Mononuclear cell (primary cell): Measurements from ENCODE around the gene DCTN2. TPM values are rescaled to one million over a fixed set of nuclear protein-coding genes. Genes with fewer than 3 reads are reported as not detected.

ENCODE experiments used
- H3K27me3 ChIP-seq: 2 replicates; pipeline ENCODE4 v1.6.0; 2011; ENCODE audit warnings: low read length, control low read depth; ENCODE audit not compliant: insufficient read depth
- H3K4me1 ChIP-seq: 2 replicates; pipeline ENCODE4 v1.5.1; 2011; ENCODE audit warnings: mild to moderate bottlenecking, low read length, control low read depth; ENCODE audit not compliant: insufficient read depth
- H3K4me3 ChIP-seq: 2 replicates; pipeline ENCODE4 v1.5.1; 2011; ENCODE audit warnings: mild to moderate bottlenecking, low read length, moderate library complexity
- H3K9me3 ChIP-seq: 2 replicates; pipeline ENCODE4 v1.5.1; 2011; ENCODE audit warnings: low read depth, mild to moderate bottlenecking, control low read depth, low read length
- total RNA-seq: library from RNA; depleted of rRNA; stranded (reverse); fragments of >200 nt; gene quantifications from one replicate; pipeline ENCODE4 v1.2.3, GENCODE V29; 2012

The DCTN2 gene
- total RNA-seq, 1 donor, result 52.2 TPM

DNA sequence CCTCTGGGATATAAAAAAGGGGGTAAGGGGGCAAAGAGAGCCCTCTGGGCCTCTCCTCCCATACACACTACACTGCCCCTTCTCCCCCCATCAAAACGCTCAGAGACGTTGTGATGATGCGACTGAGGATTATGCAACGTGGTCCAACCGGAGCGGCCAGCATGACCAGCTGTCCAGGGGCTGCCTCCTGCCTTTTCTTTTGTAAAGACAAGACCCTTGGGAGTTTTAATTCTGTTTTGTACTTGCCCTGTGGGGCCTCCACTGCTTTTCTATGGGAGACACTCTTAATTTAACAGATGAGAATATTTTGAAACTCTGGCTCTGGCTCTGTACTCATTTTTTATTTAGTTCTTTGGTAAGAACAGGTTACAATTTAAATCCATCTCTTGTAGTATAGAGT is 17.2 kb downstream of the DCTN2 start:
- Histone ChIP-seq H3K9me3 (no peaks in the 10 kb centered on the region), H3K4me3 (no peak overlapping the region), H3K4me1 (no peaks in the 10 kb centered on the region), H3K27me3 (no peaks in the 10 kb centered on the region)

DNA sequence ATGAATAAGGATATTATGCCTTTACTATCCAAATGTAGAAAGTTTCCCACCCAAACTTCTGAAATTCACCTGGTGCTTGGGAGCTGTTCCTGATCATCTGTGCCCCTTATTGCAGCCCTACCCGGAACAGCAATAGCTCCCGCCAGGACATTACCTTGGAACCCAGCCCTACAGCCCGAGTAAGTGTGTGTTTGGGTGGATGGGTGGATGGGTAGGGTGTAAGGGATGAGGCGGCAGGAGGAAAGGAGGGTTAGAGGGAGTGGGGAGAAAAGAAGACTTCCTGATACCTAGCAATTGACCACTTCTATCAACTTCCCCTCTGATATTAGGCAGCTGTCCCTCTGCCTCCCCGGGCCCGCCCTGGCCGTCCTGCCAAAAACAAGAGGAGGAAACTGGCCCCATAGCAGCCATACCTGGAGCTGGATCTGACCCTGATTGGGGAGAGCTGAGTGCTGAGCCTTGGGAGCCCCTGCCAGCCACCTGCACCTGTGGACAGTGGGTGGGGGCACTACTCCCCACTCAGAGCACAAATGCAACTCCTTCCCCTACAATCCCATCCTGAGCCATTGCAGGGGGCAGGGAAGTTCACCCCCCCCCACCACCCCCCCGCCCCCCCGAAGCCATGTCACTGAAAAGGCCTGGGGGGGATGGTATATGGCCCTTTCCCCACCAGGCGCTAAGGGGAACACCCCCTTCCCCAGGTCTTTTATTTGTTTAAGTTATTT is 18.0 kb downstream of the DCTN2 start:
- Histone ChIP-seq H3K4me3 (no peak overlapping the region), H3K4me1 (peaks cover 7% of the 10 kb centered on the region), H3K9me3 (no peaks in the 10 kb centered on the region), H3K27me3 (no peaks in the 10 kb centered on the region)

DNA sequence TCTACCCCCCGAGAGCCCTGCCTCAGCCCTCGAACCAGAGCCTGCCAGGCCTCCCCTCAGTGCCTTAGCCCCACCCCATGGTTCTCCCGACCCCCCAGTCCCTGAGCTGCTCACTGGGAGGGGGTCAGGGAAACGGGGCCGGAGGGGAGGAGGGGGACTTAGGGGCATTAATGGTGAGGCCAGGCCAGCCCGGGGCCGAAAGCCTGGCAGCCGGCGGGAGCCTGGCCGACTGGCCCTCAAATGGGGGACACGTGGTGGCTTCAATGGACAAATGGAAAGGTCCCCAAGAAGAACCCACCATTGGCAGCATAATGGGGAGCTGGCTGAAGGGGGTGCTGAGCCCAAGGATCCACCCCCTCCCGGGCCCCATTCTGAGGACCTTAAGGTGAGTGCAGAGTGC is 18.8 kb downstream of the DCTN2 start:
- Histone ChIP-seq H3K9me3 (no peaks in the 10 kb centered on the region), H3K4me3 (no peak overlapping the region), H3K27me3 (no peaks in the 10 kb centered on the region), H3K4me1 (peaks cover 15% of the 10 kb centered on the region)

DNA sequence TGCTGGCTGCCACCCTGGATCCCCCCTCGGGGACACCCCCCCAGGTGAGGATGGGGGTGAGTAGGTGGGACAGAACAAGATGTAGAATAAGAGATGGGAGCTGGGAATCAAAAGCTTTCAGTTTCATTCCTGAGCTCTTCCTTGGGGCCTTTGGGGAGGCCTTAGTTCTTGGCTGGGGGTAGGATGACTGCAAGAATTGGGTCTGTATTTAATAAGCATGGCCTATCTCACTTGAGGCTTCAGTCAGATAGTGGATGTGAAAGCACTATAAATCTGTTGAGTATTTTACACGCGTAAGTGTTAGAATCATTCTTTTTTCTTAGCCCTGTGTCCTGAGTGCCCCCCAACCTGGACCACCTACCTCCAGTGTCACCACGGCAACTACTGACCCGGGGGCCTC is 19.8 kb downstream of the DCTN2 start:
- no peak overlapping the region for H3K4me3 ChIP-seq

DNA sequence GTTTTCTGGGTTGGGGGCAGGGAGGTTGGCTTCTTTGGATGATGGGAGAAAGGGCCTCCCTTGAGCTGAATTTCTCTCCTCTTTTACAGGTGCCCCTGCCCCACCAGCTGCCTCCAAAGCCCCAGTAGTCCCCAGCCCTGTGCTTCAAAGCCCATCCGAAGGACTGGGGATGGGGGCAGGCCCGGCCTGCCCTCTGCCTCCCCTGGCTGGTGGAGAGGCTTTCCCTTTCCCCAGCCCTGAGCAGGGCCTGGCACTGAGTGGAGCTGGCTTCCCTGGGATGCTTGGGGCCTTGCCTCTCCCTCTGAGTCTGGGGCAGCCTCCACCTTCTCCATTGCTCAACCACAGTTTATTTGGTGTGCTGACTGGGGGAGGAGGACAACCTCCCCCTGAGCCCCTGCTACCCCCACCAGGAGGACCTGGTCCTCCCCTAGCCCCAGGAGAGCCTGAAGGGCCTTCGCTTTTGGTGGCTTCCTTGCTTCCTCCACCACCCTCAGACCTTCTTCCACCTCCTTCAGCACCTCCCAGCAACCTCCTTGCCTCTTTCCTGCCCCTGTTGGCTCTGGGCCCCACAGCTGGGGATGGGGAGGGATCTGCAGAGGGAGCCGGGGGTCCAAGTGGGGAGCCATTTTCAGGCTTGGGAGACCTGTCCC is 20.4 kb downstream of the DCTN2 start:
- H3K27me3 ChIP-seq, result no peaks in the 10 kb centered on the region
- peaks cover 24% of the 10 kb centered on the region for H3K4me1 ChIP-seq
- no peak overlapping the region for H3K4me3 ChIP-seq
- no peaks in the 10 kb centered on the region for H3K9me3 ChIP-seq

More for the DNA sequence above, 19.8 kb downstream of the DCTN2 start:
- no peaks in the 10 kb centered on the region for H3K9me3 ChIP-seq
- H3K4me1 ChIP-seq, result peaks cover 19% of the 10 kb centered on the region
- no peaks in the 10 kb centered on the region for H3K27me3 ChIP-seq

DNA sequence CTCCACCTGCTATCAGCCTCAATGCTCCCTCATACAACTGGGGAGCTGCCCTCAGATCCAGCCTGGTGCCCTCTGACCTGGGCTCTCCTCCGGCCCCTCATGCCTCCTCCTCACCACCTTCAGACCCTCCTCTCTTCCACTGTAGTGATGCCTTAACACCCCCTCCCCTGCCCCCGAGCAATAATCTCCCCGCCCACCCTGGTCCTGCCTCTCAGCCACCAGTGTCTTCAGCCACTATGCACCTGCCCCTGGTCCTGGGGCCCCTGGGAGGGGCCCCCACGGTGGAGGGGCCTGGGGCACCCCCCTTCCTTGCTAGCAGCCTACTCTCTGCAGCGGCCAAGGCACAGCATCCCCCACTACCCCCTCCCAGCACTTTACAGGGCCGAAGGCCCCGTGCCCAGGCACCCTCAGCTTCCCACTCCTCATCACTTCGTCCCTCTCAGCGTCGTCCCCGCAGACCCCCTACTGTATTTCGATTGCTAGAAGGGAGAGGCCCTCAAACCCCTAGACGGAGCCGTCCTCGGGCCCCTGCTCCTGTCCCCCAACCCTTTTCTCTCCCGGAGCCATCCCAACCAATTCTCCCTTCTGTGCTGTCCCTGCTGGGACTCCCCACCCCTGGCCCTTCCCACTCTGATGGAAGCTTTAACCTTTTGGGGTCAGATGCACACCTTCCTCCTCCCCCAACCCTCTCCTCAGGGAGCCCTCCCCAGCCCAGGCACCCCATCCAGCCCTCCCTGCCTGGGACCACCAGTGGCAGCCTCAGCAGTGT is 21.2 kb downstream of the DCTN2 start:
- peaks cover 32% of the 10 kb centered on the region for H3K4me1 ChIP-seq
- no peak overlapping the region for H3K4me3 ChIP-seq
- H3K9me3 ChIP-seq, result no peaks in the 10 kb centered on the region
- no peaks in the 10 kb centered on the region for H3K27me3 ChIP-seq

DNA sequence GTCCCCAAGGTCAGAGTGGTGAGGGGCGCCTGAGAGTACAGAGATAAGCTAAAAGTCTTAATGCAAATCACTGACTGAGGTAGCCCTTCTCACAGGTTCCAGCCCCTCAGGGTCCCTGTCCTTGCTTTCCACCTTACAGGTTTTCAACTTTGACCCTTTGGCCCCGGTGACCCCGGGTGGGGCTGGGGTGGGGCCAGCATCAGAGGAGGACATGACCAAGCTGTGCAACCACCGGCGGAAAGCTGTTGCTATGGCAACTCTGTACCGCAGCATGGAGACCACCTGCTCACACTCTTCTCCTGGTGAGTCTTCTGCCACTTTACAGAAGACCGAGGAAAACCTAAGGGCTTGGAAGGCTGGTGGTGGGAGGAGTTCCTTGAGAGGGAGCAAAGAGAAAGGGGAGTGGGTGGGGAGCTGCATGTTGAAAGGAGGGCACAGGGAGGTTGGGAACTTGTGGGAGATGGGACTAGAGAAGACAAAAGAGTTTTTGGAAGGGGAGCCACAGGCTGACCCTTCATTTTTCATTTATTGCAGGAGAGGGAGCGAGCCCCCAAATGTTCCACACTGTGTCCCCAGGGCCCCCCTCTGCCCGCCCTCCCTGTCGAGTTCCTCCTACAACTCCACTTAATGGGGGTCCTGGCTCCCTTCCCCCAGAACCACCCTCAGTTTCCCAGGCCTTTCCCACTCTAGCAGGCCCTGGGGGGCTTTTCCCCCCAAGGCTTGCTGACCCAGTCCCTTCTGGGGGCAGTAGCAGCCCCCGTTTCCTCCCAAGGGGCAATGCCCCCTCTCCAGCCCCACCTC is 22.0 kb downstream of the DCTN2 start:
- H3K27me3 ChIP-seq, result no peaks in the 10 kb centered on the region
- H3K4me3 ChIP-seq, result no peak overlapping the region
- no peaks in the 10 kb centered on the region for H3K9me3 ChIP-seq
- peaks cover 34% of the 10 kb centered on the region for H3K4me1 ChIP-seq

DNA sequence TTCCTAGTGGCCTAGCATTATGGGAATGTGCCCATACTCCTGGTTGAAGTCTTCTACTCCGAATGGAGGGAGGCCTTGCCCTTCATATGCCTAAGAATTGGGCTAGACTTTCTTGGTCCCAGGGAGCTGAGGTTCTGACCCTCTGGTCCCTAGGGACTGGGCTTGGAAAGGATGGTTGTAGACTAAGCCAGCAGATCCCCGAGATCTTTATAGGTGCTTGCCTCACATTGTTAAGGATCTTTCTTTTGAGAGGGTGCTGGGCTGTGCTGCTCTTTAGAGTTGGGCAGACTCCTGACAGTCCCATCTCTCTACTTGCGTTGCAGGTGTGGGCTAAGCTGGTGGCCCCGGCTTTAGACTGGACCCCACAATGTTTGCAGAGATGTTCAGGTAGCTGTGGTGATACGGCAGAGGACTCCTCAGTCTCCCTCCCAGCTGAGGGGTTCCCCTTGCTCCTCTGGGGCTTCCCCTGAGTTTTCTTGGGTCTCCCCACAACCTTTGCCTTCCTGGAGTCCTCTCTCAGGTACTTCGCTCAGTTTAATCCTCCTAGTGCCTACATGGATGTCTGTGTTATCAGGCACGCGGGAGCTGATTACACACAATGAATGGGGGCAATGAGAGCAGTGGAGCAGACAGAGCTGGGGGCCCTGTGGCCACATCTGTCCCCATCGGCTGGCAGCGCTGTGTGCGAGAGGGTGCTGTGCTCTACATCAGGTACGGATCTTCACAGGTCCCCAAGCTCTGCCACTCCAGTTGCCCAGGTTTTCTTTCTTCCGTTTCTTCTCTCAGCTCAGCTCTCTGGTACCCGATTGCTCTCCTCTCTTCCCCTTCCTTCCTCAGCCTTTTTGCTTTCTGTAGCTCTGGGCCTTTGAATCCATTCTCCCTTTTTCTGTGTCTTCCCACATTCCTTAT is 23.0 kb downstream of the DCTN2 start:
- Histone ChIP-seq H3K4me1 (peaks cover 44% of the 10 kb centered on the region), H3K27me3 (no peaks in the 10 kb centered on the region), H3K9me3 (no peaks in the 10 kb centered on the region), H3K4me3 (peak overlapping the region; percentile 58)

DNA sequence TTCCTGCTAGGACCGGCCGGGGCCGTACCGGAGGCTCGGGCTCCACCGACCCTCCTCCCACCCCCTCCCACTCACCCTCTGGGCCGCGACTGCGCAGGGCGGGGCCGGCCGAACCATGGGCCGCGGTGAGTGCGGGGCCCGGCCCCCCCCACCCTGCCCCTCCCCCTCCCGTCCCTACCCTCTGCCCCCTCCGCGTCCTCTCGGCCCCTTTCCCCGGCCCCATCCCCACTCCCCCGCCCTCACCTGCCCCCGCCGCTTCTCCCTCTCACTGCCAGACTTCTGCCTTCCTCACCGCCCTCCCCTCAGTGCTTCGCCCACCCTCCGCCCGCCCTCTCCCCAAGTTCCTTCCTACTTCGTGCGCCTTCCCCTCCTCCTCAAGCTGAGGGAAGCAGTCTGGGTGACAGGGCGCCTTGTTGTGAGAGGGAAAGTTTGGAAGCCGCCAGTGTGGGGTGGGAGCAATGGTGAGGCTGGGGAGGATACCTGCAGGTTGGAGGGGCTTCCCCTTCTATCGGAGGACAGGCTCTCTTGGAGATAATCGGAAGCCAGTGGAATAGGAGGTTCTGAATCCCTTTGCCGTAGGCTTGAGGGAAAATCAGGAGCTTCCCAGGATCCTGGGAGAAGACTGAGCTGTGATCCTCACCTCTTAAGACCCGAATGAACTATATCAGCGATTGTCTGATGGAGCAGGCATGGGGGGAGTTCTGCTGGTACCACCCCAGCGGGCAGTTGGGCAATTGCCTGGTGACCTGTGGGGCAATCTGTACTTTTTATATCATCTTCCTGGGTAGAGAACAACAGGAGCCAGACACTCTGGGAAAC is 23.9 kb downstream of the DCTN2 start:
- H3K27me3 ChIP-seq, result no peaks in the 10 kb centered on the region
- H3K4me1 ChIP-seq, result peaks cover 53% of the 10 kb centered on the region
- peak overlapping the region; percentile 58 for H3K4me3 ChIP-seq
- no peaks in the 10 kb centered on the region for H3K9me3 ChIP-seq

DNA sequence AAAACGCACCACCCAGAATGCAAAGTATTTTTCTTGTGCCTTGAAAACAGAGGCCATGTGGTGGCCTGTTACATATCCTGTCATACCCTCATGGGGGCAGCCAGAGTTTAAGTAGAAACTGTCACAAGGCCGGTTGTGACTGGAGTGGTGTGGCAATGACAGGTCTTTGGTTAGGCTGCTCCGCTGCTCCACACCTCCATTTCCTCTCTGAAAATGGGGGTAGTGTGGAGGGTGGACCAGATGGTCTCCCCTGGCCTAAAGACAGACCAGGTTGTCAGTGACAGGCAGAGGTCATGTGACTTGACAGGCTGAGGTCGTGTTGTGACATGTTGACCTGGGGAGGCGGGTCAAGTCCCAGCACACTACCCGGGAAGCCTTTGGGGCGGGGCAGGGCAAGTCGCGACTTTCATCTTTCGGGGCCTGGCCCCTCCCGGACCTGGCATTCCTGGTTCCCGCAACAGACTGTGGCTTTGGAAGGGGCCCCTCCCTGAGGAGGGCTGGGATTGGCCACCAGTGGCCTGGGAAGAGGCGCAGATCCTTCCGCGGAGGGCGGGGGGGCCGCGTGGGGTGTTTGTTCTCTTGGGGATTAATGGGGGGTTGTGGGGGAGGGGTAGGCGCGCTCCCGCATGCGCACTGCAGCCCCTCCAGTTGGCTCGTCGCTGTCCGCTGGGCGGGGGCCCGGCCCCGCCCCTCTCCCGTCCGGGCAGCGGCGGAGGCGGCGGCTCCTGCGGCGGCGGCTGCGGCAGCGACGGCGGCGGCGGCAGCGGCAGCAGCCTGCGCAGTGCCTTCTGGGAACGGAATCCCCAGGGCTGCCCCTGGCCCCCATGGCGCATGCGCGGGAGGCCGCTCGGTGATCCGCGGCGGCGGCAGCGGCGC is 24.7 kb downstream of the DCTN2 start, which contains the start of gene MBD6:
Gene MBD6 (plus strand): TSS at position 814 of the 876 bp plus-strand sequence. CDS start 1,480 bp downstream, outside the sequence.
- no peaks in the 10 kb centered on the region for H3K27me3 ChIP-seq
- H3K9me3 ChIP-seq, result no peaks in the 10 kb centered on the region
- peak within 1 kb of the TSS; percentile 58 for H3K4me3 ChIP-seq
- H3K4me1 ChIP-seq, result peaks cover 58% of the 10 kb centered on the region

DNA sequence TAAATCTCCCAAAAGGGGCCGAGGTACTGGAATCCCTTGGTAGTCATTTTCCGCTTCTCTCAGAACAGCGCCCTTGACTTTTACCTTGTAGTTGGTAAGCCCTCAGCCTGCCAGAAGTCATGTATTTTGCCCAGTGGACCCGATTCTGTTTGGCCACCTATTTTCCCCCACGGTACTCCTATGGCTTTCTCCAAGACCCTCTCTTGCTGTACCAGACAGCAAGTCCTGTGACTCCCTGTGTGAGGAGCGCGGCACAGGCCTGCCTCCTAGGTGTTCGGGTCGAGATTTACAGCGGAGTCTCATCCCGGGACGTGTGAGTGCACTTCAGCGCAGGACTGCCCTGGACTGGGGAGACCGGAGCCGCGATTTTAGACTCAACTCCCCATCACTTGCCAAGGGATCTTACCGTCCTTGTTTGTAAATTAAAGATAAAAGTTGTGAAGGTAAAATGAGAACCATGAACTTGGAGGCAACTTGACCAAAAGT is 25.4 kb downstream of the DCTN2 start:
- Histone ChIP-seq H3K4me3 (no peak overlapping the region), H3K4me1 (peaks cover 58% of the 10 kb centered on the region), H3K9me3 (no peaks in the 10 kb centered on the region), H3K27me3 (no peaks in the 10 kb centered on the region)

DNA sequence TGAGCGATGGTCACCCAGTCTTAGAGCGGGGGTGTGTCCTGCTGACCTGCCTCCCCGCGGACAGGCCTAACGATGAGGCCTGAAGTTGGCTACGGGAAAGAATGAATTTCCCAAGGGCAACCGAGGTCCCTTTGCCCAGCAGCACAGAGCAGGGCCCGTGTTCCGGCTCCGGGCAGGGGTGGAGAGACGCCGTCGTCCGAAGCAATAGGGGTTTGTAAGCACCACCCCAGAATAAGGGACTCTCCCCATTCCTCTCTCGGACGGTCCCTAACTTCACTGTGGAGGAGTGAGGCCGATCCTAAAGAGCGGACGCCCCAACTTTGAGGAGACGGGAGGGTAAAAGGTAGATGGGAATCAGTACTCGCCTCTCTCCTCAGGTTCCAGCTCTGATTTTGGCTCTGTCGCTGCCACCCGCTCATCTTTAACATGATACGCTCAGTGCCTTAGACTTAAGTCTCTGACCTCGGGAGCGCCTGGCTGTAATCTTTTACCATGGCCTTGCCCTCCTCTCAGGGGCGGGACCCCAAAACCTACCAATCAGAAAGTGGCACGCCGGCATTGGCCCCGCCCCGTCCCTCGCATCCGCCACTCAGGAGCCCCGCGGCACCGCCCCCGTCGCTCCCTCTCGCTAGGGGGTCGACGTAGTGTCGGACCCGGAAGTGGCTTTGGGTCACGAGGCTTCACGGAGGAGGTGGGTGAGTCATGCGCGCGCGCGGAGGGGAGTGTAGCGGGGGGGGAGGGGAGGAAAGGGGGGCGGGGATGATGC is 26.8 kb downstream of the DCTN2 start, which contains the start of gene DDIT3:
Gene DDIT3 (minus strand): TSS at position 462 of the 766 bp plus-strand sequence. CDS start 3,108 bp downstream, outside the sequence.
- H3K4me1 ChIP-seq, result peaks cover 58% of the 10 kb centered on the region
- H3K4me3 ChIP-seq, result peak within 1 kb of the TSS; percentile 97
- no peaks in the 10 kb centered on the region for H3K9me3 ChIP-seq
- no peaks in the 10 kb centered on the region for H3K27me3 ChIP-seq
